Left lung (tissue), 10 donors: ENCODE results near the gene TACC3. TPM values are rescaled to one million over a fixed set of nuclear protein-coding genes. Genes with fewer than 3 reads are reported as not detected.
A peak's percentile ranks its signal among the peaks of the same experiment; 100 is the strongest.

Experiments used
- ATAC-seq: fragments of 200-7000 bp; cut with Tn5 transposase; one replicate; pipeline ENCODE4 v1.9.1; 2020; ENCODE audit warnings: moderate library complexity
- DNase-seq, 4 donors: peaks; one replicate each; pipeline ENCODE4 v3.0.0-alpha.2; 2013 to 2020
- H3K27ac ChIP-seq, 2 donors: fragments of 200-600 bp; sonication (generic) in 1 of 2; one replicate each; pipeline versions ENCODE4 v1.5.0 to v1.8.0; 2020 to 2021
- H3K27me3 ChIP-seq, 2 donors: fragments of 200-600 bp; sonication (generic) in 1 of 2; one replicate each; pipeline versions ENCODE4 v1.5.0 to v1.8.0; 2020 to 2021
- H3K36me3 ChIP-seq, 2 donors: fragments of 200-600 bp; sonication (generic) in 1 of 2; one replicate each; pipeline versions ENCODE4 v1.5.0 to v1.8.0; 2020 to 2021
- H3K4me1 ChIP-seq, 2 donors: fragments of 200-600 bp; one replicate each; pipeline ENCODE4 v1.8.0; 2021
- H3K4me3 ChIP-seq, 2 donors: fragments of 200-600 bp; sonication (generic) in 1 of 2; one replicate each; pipeline versions ENCODE4 v1.5.0 to v1.8.0; 2020 to 2021; ENCODE audit warnings: mild to moderate bottlenecking in 1 of 2
- H3K9me3 ChIP-seq, 2 donors: fragments of 200-600 bp; sonication (generic) in 1 of 2; one replicate each; pipeline versions ENCODE4 v1.5.0 to v1.8.0; 2020 to 2021
- intact Hi-C, 2 donors: fragments of 100-400 bp; cut with DNase I; formaldehyde crosslinking; loops; one replicate each; pipeline versions ENCODE4 v1.11.2 to v1.14.2; 2022
- polyA plus RNA-seq, 6 donors: library from polyadenylated mRNA; unstranded; fragments of 120-200 nt; gene quantifications; one replicate each; pipeline ENCODE4 v1.2.1, GENCODE V29; 2013; ENCODE audit not compliant: insufficient read length in 6 of 6
- total RNA-seq, 2 donors: library from RNA; stranded (reverse); fragmentation: NEBNext Ultra II Directional; extraction: Animal tissue kit (Norgen Biotek cat#: 25700); gene quantifications; one replicate each; pipeline ENCODE4 v1.2.1, GENCODE V29; 2021
- TF ChIP-seq, protein P1 (sequence below), 2 donors: fragments of 200-600 bp; sonication (generic) in 1 of 2; IDR thresholded peaks; one replicate each; pipeline versions ENCODE4 v1.5.0 to v1.8.0; 2021; ENCODE audit warnings: antibody characterized with exemption in 2 of 2
- donor health status: DM: no; HTN: yes; CAD: no.
- donor health status: DM: no; HTN: no; CAD: no.

Gene TACC3
- total and polyA plus RNA-seq, 8 donors: 20.3 to 76.2 (median 44.7) TPM

DNA sequence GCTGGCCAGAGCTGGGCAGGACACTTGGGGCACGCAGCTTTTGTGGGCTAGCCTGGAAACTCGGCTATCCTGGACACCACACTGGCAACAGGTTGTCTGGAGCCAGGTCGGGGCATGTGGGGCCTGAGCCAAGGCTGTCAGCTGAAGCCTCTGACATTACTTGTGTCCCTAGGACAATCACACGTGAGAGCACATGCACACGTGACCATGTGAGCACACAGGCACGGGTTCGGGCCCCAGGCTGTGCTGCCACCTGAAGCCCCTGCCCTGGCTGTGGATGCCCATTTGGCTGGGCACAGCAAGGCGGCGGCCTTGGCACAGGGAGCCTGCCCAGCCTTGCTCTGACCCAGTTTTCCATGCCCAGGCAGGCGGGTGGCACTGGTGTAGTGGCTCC lies 63.1 kb downstream of the TACC3 start:
- Histone ChIP-seq H3K27ac (no peak overlapping the region), H3K4me3 (no peak overlapping the region), H3K36me3 (no peaks in the 10 kb centered on the region), H3K4me1 (no peaks in the 10 kb centered on the region), H3K9me3 (no peaks in the 10 kb centered on the region), H3K27me3 (no peaks in the 10 kb centered on the region)
- no peak for DNase-seq
- TF ChIP-seq, protein P1, sequence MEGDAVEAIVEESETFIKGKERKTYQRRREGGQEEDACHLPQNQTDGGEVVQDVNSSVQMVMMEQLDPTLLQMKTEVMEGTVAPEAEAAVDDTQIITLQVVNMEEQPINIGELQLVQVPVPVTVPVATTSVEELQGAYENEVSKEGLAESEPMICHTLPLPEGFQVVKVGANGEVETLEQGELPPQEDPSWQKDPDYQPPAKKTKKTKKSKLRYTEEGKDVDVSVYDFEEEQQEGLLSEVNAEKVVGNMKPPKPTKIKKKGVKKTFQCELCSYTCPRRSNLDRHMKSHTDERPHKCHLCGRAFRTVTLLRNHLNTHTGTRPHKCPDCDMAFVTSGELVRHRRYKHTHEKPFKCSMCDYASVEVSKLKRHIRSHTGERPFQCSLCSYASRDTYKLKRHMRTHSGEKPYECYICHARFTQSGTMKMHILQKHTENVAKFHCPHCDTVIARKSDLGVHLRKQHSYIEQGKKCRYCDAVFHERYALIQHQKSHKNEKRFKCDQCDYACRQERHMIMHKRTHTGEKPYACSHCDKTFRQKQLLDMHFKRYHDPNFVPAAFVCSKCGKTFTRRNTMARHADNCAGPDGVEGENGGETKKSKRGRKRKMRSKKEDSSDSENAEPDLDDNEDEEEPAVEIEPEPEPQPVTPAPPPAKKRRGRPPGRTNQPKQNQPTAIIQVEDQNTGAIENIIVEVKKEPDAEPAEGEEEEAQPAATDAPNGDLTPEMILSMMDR (IDR thresholded peaks at IDR 0.05): no peak
- intact Hi-C loops: no loop called here
- no peak for ATAC-seq

DNA sequence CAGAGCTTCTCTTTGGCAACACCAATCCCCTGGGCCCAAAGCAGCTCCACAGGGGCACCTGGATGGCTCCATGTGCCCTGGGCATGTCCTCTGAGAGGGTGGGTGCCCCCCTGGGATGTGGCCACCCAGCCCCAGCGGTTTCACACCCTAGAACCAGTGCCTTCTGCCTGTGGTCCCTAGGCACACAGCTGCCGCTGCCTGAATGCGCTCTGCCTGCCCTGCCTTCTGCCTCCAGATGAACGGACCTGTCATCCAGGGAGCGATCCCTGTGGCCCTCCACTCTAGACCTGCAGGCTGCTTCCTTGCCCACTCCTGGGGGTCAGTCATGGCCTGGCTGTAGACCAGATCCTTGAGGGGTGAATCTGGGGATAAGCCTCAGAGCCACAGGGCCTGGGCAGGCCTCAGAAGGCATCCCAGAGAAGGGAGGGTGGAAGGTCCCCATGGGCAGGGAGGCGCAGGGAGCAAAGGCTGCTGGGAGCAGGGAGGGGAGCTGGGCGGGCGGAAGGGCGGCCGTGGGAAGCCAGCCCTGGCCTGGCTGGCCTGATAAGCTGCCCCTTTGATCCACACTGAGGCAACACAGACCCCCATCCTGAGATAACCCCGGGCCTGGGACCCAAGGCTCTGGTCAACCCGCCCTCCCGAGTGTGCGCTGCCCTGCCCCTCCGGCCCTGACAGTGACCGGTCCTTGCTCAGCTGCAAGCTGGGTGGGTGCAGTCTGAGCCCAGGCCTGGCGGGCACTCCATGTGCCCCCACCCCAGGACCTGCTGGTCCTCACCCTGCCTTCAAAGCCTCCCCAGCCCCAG lies 63.7 kb downstream of the TACC3 start:
- Histone ChIP-seq H3K4me3 (no peak overlapping the region), H3K4me1 (no peaks in the 10 kb centered on the region), H3K27ac (no peak overlapping the region), H3K9me3 (no peaks in the 10 kb centered on the region), H3K27me3 (no peaks in the 10 kb centered on the region), H3K36me3 (no peaks in the 10 kb centered on the region)
- ATAC-seq (no peak), DNase-seq (no peak)
- TF ChIP-seq, protein P1 (IDR thresholded peaks at IDR 0.05): no peak
- intact Hi-C loops: no loop called here

DNA sequence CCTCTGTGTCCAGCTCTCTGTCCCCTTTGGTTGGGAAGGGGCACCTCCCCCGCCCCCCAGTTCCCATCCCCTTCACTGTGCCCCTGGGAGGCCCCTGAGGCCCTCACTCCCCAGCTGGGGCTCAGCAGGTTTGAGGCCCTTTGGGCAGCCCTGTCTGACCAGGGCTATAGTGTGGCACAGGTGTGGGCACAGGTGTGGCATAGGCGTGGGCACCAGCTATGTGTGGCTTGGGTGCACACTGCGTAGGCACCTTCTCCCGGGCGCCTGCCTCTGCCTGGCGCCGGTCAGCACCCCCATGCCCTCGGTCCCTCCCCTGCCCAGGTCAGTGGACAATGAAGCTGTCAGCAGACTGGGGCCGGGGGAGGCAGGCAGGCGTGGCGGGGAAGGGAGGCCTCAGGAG lies 64.3 kb downstream of the TACC3 start:
- no peaks in the 10 kb centered on the region for H3K4me1 ChIP-seq
- H3K27me3 ChIP-seq: peaks cover 0 to 1% of the 10 kb centered on the region in 2 donors
- intact Hi-C loops: no loop called here
- ATAC-seq: no peak
- no peak overlapping the region for H3K4me3 ChIP-seq
- no peak for DNase-seq
- H3K36me3 ChIP-seq: no peaks in the 10 kb centered on the region
- no peak overlapping the region for H3K27ac ChIP-seq
- TF ChIP-seq, protein P1 (IDR thresholded peaks at IDR 0.05): no peak
- H3K9me3 ChIP-seq: no peaks in the 10 kb centered on the region

DNA sequence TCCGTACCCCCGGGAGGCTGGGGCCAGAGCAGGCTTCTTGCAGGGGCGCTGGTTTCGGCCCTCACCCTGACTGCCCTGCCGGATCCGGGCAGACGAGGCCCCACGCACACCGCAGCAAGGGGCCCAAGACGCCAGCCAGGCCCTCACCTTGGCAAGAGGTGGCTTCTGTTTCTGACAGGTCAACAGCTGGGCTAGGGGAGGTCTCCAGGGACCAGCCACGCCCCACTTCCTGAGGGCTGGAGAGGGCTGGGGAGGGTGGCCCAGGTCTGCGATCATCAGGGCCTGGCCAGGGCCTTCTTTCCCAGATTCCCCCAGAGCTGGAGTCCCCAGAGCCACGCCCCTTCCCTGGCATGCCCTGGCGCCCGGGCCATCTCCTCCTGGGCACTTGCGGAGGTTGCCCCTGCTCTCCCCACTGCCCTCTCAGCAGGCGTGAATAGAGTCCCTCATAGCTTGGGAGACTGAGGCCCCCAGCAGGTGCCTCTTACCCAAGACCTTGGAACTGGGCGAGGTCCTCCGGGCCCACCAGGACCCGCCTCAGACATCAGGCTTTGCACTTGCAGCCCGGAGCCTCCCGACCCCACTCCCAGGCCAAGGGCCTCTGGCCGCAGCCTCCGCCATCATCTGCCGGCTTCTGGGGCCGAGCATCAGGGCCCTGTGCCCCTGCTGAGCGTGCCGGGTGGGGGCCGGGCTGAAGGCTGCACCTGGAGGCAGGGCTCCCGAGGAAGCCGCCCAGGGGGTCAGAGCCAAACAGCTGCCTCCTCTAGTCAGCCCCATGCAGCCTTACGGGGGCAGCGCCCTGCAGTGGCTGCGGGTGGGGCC lies 65.4 kb downstream of the TACC3 start:
- TF ChIP-seq, protein P1 (IDR thresholded peaks at IDR 0.05): no peak
- Histone ChIP-seq H3K9me3 (no peaks in the 10 kb centered on the region), H3K4me1 (no peaks in the 10 kb centered on the region), H3K4me3 (no peak overlapping the region), H3K27ac (no peak overlapping the region), H3K27me3 (peaks cover 0 to 11% of the 10 kb centered on the region in 2 donors), H3K36me3 (no peaks in the 10 kb centered on the region)
- intact Hi-C loops: no loop called here
- DNase-seq: no peak
- ATAC-seq: peak; percentile 21

DNA sequence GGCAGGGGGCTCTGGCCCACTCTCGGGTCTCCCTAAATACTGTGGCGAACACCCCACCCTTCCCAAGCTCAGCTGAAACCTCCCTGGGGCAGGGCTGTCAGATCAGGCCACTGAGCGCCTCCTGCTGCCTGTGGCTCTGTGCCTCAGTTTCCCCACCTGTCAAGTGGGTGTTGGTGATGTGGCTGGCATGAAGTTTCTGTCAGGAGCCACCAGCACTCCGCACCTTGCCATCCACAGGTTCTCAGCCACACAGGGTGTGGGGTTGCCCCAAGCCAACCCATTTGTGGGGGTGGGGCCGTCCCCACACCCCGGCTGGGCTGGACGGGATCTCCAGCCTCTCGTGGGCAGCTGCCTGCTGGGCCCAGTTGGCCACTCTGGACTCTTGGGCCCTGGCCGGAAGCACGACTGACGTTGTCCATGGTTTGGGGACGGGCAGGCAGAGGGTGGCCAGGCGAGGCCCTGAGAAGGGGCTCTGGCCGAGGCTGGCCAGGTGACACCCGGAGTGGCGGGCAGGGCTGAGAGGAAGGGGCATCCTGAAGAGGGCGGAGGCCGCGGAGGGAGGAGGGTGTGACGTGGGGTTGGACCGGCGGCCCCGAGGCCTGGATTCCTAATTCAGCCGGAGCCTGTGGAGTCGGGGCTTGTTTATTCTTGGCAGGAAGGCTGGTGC lies 66.2 kb downstream of the TACC3 start:
- H3K4me1 ChIP-seq: no peaks in the 10 kb centered on the region
- ATAC-seq (no peak), DNase-seq (no peak)
- intact Hi-C loops: no loop called here
- no peaks in the 10 kb centered on the region for H3K36me3 ChIP-seq
- TF ChIP-seq, protein P1 (IDR thresholded peaks at IDR 0.05): no peak
- peaks cover 0 to 19% of the 10 kb centered on the region in 2 donors for H3K27me3 ChIP-seq
- no peaks in the 10 kb centered on the region for H3K9me3 ChIP-seq
- H3K27ac ChIP-seq: no peak overlapping the region
- H3K4me3 ChIP-seq: no peak overlapping the region
